ENCODE results near the gene METTL5.
"Not testable (repeated sequence)": the region's sequence is repeated elsewhere in the genome, so short reads cannot be mapped to it uniquely, and the experiment has no call there.

METTL5 gene

GRCh38 chr2:169855281-169856258, 30.9 kb upstream of the METTL5 start:
- H3K79me2 ChIP-seq (ENCODE audit: control insufficient read depth, insufficient read depth, low read length, unreplicated experiment) = peaks cover 34% of the 10 kb centered on the region
- not testable (repeated sequence) for H3K27ac ChIP-seq (ENCODE audit: low read depth, low read length)

GRCh38 chr2:169853041-169853668, 28.4 kb upstream of the METTL5 start:
- H3K4me3 ChIP-seq (ENCODE audit: low read depth, low read length) = no peak overlapping the region
- H3K36me3 ChIP-seq (ENCODE audit: insufficient read depth, low read length) = peaks cover 7% of the 10 kb centered on the region; the same call in 1 of the 2 replicates
- no peaks in the 10 kb centered on the region for H3K27me3 ChIP-seq (ENCODE audit: insufficient read depth, low read length)
- H2AFZ ChIP-seq (ENCODE audit: low read length, unreplicated experiment) = no peak overlapping the region
- peaks cover 36% of the 10 kb centered on the region for H3K79me2 ChIP-seq (ENCODE audit: control insufficient read depth, insufficient read depth, low read length, unreplicated experiment)
- H3K4me1 ChIP-seq (ENCODE audit: control insufficient read depth, insufficient read depth, low read length, unreplicated experiment) = no peaks in the 10 kb centered on the region
- no peak overlapping the region for H3K27ac ChIP-seq (ENCODE audit: low read depth, low read length)

More at GRCh38 chr2:169855281-169856258, 30.9 kb upstream of the METTL5 start:
- not testable (repeated sequence) for H3K4me3 ChIP-seq (ENCODE audit: low read depth, low read length); H2AFZ ChIP-seq (ENCODE audit: low read length, unreplicated experiment); H3K36me3 ChIP-seq (ENCODE audit: insufficient read depth, low read length); H3K4me1 ChIP-seq (ENCODE audit: control insufficient read depth, insufficient read depth, low read length, unreplicated experiment); H3K27me3 ChIP-seq (ENCODE audit: insufficient read depth, low read length)

GRCh38 chr2:169849710-169850109, 25.0 kb upstream of the METTL5 start:
- Histone ChIP-seq H3K79me2 (ENCODE audit: control insufficient read depth, insufficient read depth, low read length, unreplicated experiment) (peaks cover 49% of the 10 kb centered on the region), H3K36me3 (ENCODE audit: insufficient read depth, low read length) (peaks cover 5% of the 10 kb centered on the region; the same call in 1 of the 2 replicates), H3K27ac (ENCODE audit: low read depth, low read length) (no peak overlapping the region)

GRCh38 chr2:169848959-169849693, 24.4 kb upstream of the METTL5 start:
- peaks cover 55% of the 10 kb centered on the region for H3K79me2 ChIP-seq (ENCODE audit: control insufficient read depth, insufficient read depth, low read length, unreplicated experiment)
- not testable (repeated sequence) for H3K4me1 ChIP-seq (ENCODE audit: control insufficient read depth, insufficient read depth, low read length, unreplicated experiment); H3K36me3 ChIP-seq (ENCODE audit: insufficient read depth, low read length); H3K27me3 ChIP-seq (ENCODE audit: insufficient read depth, low read length); H2AFZ ChIP-seq (ENCODE audit: low read length, unreplicated experiment); H3K4me3 ChIP-seq (ENCODE audit: low read depth, low read length); H3K27ac ChIP-seq (ENCODE audit: low read depth, low read length)

More at GRCh38 chr2:169849710-169850109, 25.0 kb upstream of the METTL5 start:
- Histone ChIP-seq H3K4me3 (ENCODE audit: low read depth, low read length) (no peak overlapping the region), H3K4me1 (ENCODE audit: control insufficient read depth, insufficient read depth, low read length, unreplicated experiment) (no peaks in the 10 kb centered on the region), H2AFZ (ENCODE audit: low read length, unreplicated experiment) (no peak overlapping the region), H3K27me3 (ENCODE audit: insufficient read depth, low read length) (no peaks in the 10 kb centered on the region)

GRCh38 chr2:169845016-169845415, 20.3 kb upstream of the METTL5 start:
- H3K4me3 ChIP-seq (ENCODE audit: low read depth, low read length) = no peak overlapping the region
- no peaks in the 10 kb centered on the region for H3K4me1 ChIP-seq (ENCODE audit: control insufficient read depth, insufficient read depth, low read length, unreplicated experiment)
- H3K27ac ChIP-seq (ENCODE audit: low read depth, low read length) = no peak overlapping the region
- no peak overlapping the region for H2AFZ ChIP-seq (ENCODE audit: low read length, unreplicated experiment)
- no peaks in the 10 kb centered on the region for H3K27me3 ChIP-seq (ENCODE audit: insufficient read depth, low read length)
- peaks cover 55% of the 10 kb centered on the region for H3K79me2 ChIP-seq (ENCODE audit: control insufficient read depth, insufficient read depth, low read length, unreplicated experiment)
- H3K36me3 ChIP-seq (ENCODE audit: insufficient read depth, low read length) = peaks cover 5% of the 10 kb centered on the region; the same call in 1 of the 2 replicates

GRCh38 chr2:169841625-169842024, 16.9 kb upstream of the METTL5 start:
- not testable (repeated sequence) for H3K36me3 ChIP-seq (ENCODE audit: insufficient read depth, low read length); H3K4me1 ChIP-seq (ENCODE audit: control insufficient read depth, insufficient read depth, low read length, unreplicated experiment); H3K27ac ChIP-seq (ENCODE audit: low read depth, low read length); H2AFZ ChIP-seq (ENCODE audit: low read length, unreplicated experiment); H3K27me3 ChIP-seq (ENCODE audit: insufficient read depth, low read length); H3K4me3 ChIP-seq (ENCODE audit: low read depth, low read length)
- peaks cover 64% of the 10 kb centered on the region for H3K79me2 ChIP-seq (ENCODE audit: control insufficient read depth, insufficient read depth, low read length, unreplicated experiment)

GRCh38 chr2:169840747-169841142, 16.0 kb upstream of the METTL5 start:
- H3K4me1 ChIP-seq (ENCODE audit: control insufficient read depth, insufficient read depth, low read length, unreplicated experiment) = no peaks in the 10 kb centered on the region
- H3K4me3 ChIP-seq (ENCODE audit: low read depth, low read length) = no peak overlapping the region
- no peak overlapping the region for H2AFZ ChIP-seq (ENCODE audit: low read length, unreplicated experiment)
- H3K27me3 ChIP-seq (ENCODE audit: insufficient read depth, low read length) = no peaks in the 10 kb centered on the region
- peaks cover 61% of the 10 kb centered on the region for H3K79me2 ChIP-seq (ENCODE audit: control insufficient read depth, insufficient read depth, low read length, unreplicated experiment)
- no peaks in the 10 kb centered on the region for H3K36me3 ChIP-seq (ENCODE audit: insufficient read depth, low read length)
- H3K27ac ChIP-seq (ENCODE audit: low read depth, low read length) = no peak overlapping the region

- Histone ChIP-seq H3K27me3 (ENCODE audit: insufficient read depth, low read length) (no peaks in the 10 kb centered on the region), H3K36me3 (ENCODE audit: insufficient read depth, low read length) (no peaks in the 10 kb centered on the region), H3K79me2 (ENCODE audit: control insufficient read depth, insufficient read depth, low read length, unreplicated experiment) (peaks cover 60% of the 10 kb centered on the region), H3K4me1 (ENCODE audit: control insufficient read depth, insufficient read depth, low read length, unreplicated experiment) (no peaks in the 10 kb centered on the region), H3K27ac (ENCODE audit: low read depth, low read length) (no peak overlapping the region), H3K4me3 (ENCODE audit: low read depth, low read length) (no peak overlapping the region), H2AFZ (ENCODE audit: low read length, unreplicated experiment) (no peak overlapping the region)
These were observed 15.4 kb upstream of the METTL5 start for GRCh38 chr2:169839954-169840746.

DNA sequence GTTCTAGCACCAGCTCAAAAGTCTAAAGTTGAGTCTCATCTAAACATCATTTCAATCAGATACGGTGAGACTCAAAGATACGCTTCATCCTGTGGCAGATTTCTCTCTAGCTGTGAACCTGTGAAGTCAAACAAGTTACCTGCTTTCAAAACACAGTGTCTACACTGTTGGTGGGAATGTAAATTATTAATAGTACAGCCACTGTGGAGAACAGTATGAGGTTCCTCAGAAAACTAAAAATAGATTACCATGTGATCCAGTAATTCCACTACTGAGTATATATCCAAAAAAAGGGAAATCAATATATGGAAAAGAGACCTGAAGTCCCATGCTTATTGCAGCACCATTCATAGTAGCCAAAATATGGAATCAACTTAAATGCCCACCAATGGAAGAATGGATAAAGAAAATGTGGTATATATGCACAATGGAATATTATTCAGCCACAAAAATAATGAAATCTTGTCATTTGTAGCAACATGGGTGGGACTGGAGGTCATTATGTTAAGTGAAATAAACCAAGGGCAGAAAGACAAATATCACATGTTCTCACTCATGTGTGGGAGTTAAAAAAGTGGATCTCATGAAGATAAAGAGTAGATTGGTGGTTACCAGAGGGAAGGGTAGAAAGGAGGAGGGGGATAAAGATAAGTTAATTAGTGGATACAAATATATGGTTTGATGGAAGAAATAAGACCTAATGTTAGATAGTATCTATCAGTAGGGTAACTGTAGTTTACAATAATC, 14.2 kb upstream of the METTL5 start:
- peaks cover 60% of the 10 kb centered on the region for H3K79me2 ChIP-seq (ENCODE audit: control insufficient read depth, insufficient read depth, low read length, unreplicated experiment)
- H2AFZ ChIP-seq (ENCODE audit: low read length, unreplicated experiment) = no peak overlapping the region
- no peaks in the 10 kb centered on the region for H3K27me3 ChIP-seq (ENCODE audit: insufficient read depth, low read length)
- H3K4me3 ChIP-seq (ENCODE audit: low read depth, low read length) = no peak overlapping the region
- H3K4me1 ChIP-seq (ENCODE audit: control insufficient read depth, insufficient read depth, low read length, unreplicated experiment) = no peaks in the 10 kb centered on the region
- no peak overlapping the region for H3K27ac ChIP-seq (ENCODE audit: low read depth, low read length)
- no peaks in the 10 kb centered on the region for H3K36me3 ChIP-seq (ENCODE audit: insufficient read depth, low read length)

Measured in ACC112 (cell line).